ENCODE data around the gene PDCD4.

The PDCD4 gene

DNA sequence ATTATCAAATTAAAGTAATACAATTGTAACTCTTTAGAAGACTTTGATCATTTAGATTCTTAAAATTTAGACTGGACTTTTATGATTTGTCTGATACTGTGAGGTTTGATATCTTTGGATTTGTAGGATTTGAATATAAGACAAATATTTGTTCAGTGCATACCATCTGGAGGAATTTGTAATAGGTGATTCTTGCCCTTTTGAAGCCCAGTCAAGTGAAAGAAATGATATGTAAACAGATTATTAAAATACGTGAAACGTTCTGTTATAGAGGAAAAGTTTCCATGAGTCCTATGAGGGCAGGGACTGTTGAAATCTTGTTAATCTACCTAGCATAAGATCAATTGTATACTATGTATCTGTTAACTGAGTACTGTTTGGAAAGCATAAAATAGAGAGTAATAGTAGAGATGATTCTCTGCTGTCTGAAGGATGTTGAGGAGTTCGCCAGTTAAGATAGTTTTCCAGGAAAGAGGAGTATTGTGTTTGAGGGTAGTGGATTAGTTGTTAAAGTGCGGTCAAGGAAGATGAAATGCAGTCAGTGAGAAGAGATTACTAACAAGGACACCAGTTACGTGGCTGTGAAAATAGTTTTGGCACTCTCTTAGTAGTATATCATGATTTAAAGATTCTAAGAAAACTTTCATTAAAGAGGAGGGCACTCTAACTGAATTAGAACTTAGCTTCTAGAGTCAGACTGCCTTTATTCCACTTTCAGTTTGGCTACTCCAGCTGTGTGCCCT lies 14.4 kb downstream of the PDCD4 start:
- H3K36me3 ChIP-seq (ENCODE audit: insufficient read depth, low read length), result peaks cover 33% of the 10 kb centered on the region
- H3K27ac ChIP-seq (ENCODE audit: low read depth, low read length), result no peak overlapping the region
- no peaks in the 10 kb centered on the region for H3K4me1 ChIP-seq (ENCODE audit: control insufficient read depth, insufficient read depth, low read length, unreplicated experiment)
- no peaks in the 10 kb centered on the region for H3K79me2 ChIP-seq (ENCODE audit: control insufficient read depth, insufficient read depth, low read length, unreplicated experiment)
- H2AFZ ChIP-seq (ENCODE audit: low read length, unreplicated experiment), result no peak overlapping the region
- no peak overlapping the region for H3K4me3 ChIP-seq (ENCODE audit: low read depth, low read length)
- no peaks in the 10 kb centered on the region for H3K27me3 ChIP-seq (ENCODE audit: insufficient read depth, low read length)

DNA sequence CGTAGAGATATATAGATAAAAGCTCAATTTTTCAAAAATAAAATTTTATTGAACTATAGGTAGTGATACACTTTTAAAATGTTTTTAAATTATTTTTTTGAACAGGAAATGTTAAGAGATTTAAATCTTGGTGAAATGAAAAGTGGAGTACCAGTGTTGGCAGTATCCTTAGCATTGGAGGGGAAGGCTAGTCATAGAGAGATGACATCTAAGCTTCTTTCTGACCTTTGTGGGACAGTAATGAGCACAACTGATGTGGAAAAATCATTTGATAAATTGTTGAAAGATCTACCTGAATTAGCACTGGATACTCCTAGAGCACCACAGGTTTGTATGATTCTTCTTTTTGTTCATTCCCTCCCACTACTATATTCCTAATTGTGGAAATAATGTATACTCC lies 15.8 kb downstream of the PDCD4 start:
- H3K27me3 ChIP-seq (ENCODE audit: insufficient read depth, low read length), result no peaks in the 10 kb centered on the region
- H3K4me3 ChIP-seq (ENCODE audit: low read depth, low read length), result no peak overlapping the region
- no peaks in the 10 kb centered on the region for H3K79me2 ChIP-seq (ENCODE audit: control insufficient read depth, insufficient read depth, low read length, unreplicated experiment)
- H3K36me3 ChIP-seq (ENCODE audit: insufficient read depth, low read length), result peaks cover 27% of the 10 kb centered on the region
- peaks cover 3% of the 10 kb centered on the region for H3K4me1 ChIP-seq (ENCODE audit: control insufficient read depth, insufficient read depth, low read length, unreplicated experiment)
- H2AFZ ChIP-seq (ENCODE audit: low read length, unreplicated experiment), result no peak overlapping the region
- H3K27ac ChIP-seq (ENCODE audit: low read depth, low read length), result no peak overlapping the region

DNA sequence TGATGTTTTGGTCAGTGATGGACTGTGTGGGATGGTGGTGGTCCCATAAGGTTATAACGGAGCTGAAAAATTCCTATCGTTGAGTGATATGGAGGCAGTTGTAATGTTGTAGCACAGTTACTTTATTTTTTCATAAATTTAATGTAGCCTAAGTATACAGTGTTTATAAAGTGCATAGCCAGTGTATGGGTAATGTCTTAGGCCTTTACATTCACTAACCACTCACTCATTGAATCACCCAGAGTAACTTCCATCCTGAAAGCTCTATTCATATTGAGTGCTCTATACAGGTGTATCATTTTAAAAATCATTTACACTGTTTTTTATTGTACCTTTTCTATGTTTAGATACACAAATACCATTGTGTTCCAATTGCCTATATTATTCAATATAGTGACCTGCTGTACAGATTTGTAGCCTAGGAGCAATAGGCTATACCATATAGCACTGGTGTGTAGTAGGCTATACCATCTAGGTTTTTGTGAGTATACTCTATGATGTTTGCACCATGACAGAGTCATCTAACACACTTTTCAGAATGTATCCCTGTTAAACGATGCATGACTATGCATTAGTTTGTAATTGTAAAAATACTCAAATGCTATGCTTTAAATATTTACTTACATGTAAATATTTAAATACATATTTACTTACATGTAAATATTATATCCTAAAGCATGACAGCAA lies 21.0 kb downstream of the PDCD4 start:
- Histone ChIP-seq H2AFZ (ENCODE audit: low read length, unreplicated experiment) (no peak overlapping the region), H3K27ac (ENCODE audit: low read depth, low read length) (no peak overlapping the region), H3K4me3 (ENCODE audit: low read depth, low read length) (no peak overlapping the region), H3K36me3 (ENCODE audit: insufficient read depth, low read length) (peaks cover 10% of the 10 kb centered on the region; the same call in 1 of the 2 replicates), H3K27me3 (ENCODE audit: insufficient read depth, low read length) (no peaks in the 10 kb centered on the region), H3K4me1 (ENCODE audit: control insufficient read depth, insufficient read depth, low read length, unreplicated experiment) (peaks cover 3% of the 10 kb centered on the region), H3K79me2 (ENCODE audit: control insufficient read depth, insufficient read depth, low read length, unreplicated experiment) (no peaks in the 10 kb centered on the region)

DNA sequence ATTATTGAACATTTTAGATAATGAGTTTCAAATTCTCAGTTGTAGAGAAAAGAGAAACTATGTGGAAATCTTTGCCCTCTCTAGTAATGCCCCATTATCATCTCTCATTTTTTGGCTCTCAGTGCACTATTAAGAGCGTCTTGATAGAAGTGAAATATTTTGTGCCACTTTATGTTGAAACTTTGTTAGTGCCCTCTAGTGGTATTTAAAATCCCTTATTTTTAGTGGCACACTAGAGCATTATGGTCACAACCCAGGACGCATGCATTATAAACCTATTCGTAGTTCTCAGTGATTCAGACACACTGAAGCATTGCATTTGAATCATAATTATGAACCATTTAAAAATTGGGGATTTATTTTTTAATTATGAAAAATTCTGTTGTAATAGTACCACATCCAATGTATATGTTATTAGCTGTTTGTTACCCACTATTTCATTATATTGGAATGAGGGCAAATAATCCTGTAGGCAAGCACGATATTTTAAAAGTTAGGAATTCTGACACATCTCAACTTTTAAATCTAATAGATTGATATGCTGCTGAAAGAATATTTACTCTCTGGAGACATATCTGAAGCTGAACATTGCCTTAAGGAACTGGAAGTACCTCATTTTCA lies 21.9 kb downstream of the PDCD4 start:
- Histone ChIP-seq H3K4me3 (ENCODE audit: low read depth, low read length) (no peak overlapping the region), H2AFZ (ENCODE audit: low read length, unreplicated experiment) (no peak overlapping the region), H3K27ac (ENCODE audit: low read depth, low read length) (no peak overlapping the region), H3K27me3 (ENCODE audit: insufficient read depth, low read length) (no peaks in the 10 kb centered on the region), H3K4me1 (ENCODE audit: control insufficient read depth, insufficient read depth, low read length, unreplicated experiment) (peaks cover 10% of the 10 kb centered on the region), H3K36me3 (ENCODE audit: insufficient read depth, low read length) (peaks cover 7% of the 10 kb centered on the region), H3K79me2 (ENCODE audit: control insufficient read depth, insufficient read depth, low read length, unreplicated experiment) (no peaks in the 10 kb centered on the region)

DNA sequence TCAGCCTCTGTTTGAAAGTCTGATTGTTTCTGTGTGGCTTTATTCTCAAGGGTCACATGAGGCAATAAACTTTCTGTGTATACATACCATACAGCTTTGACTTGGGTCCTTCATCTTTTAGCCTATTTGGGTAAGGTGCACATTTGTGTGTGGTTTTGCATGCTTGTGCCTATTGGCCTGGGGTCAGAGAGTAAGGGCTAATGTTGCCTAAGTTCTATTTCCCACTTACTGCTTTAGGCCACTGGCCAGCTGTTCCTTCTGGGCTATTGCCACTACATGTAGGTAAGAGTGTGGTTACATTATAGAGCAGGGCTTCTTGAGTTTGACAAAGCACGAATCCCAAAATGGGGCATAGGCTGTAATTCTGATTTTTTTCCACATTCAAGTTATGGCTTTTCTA lies 25.5 kb downstream of the PDCD4 start:
- Histone ChIP-seq H3K27ac (ENCODE audit: low read depth, low read length) (no peak overlapping the region), H2AFZ (ENCODE audit: low read length, unreplicated experiment) (no peak overlapping the region), H3K4me1 (ENCODE audit: control insufficient read depth, insufficient read depth, low read length, unreplicated experiment) (peaks cover 14% of the 10 kb centered on the region), H3K27me3 (ENCODE audit: insufficient read depth, low read length) (no peaks in the 10 kb centered on the region), H3K36me3 (ENCODE audit: insufficient read depth, low read length) (peaks cover 13% of the 10 kb centered on the region), H3K79me2 (ENCODE audit: control insufficient read depth, insufficient read depth, low read length, unreplicated experiment) (no peaks in the 10 kb centered on the region), H3K4me3 (ENCODE audit: low read depth, low read length) (no peak overlapping the region)

DNA sequence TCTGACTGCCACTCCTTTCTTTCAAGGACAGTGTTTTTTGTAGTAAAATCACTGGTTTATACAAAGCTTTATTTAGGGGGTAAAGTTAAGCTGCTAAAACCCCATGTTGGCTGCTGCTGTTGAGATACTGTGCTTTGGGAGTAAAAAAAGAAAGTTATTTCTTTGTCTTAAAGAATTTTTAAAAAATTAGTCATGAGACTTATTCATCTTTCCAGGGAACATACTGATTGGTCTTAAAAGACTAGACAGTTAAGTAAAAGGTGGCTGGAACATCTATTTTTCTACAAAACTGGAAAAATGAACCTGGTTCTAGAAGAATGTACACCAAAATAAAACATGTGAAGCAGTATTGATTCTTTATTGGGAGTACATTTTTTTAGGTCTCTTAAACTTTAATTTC lies 26.7 kb downstream of the PDCD4 start:
- H3K27me3 ChIP-seq (ENCODE audit: insufficient read depth, low read length), result no peaks in the 10 kb centered on the region
- no peak overlapping the region for H3K4me3 ChIP-seq (ENCODE audit: low read depth, low read length)
- H3K79me2 ChIP-seq (ENCODE audit: control insufficient read depth, insufficient read depth, low read length, unreplicated experiment), result no peaks in the 10 kb centered on the region
- no peak overlapping the region for H2AFZ ChIP-seq (ENCODE audit: low read length, unreplicated experiment)
- peaks cover 13% of the 10 kb centered on the region for H3K36me3 ChIP-seq (ENCODE audit: insufficient read depth, low read length)
- peaks cover 26% of the 10 kb centered on the region for H3K4me1 ChIP-seq (ENCODE audit: control insufficient read depth, insufficient read depth, low read length, unreplicated experiment)
- peak overlapping the region; percentile 4; the same call in 1 of the 2 replicates for H3K27ac ChIP-seq (ENCODE audit: low read depth, low read length)

DNA sequence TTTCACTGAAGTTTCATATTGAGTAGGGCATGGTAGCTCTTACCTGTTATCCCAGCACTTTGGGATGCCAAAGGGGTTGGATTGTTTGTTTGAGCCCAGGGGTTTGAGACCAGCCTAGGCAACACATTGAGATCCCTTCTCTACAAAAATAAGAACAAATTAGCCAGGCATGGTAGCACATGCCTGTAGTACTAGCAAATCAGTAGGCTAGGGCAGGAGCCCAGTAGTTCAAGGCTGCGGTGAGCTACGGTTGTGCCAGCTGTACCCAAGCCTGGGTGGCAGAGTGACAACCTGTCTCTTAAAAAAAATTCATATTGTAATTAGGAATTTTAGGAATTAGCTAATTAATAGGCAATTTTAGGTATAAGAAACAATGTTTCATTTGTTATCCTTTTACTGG lies 29.3 kb downstream of the PDCD4 start:
- peaks cover 13% of the 10 kb centered on the region for H3K36me3 ChIP-seq (ENCODE audit: insufficient read depth, low read length)
- H3K79me2 ChIP-seq (ENCODE audit: control insufficient read depth, insufficient read depth, low read length, unreplicated experiment), result no peaks in the 10 kb centered on the region
- no peak overlapping the region for H3K4me3 ChIP-seq (ENCODE audit: low read depth, low read length)
- peaks cover 29% of the 10 kb centered on the region for H3K4me1 ChIP-seq (ENCODE audit: control insufficient read depth, insufficient read depth, low read length, unreplicated experiment)
- no peak overlapping the region for H3K27ac ChIP-seq (ENCODE audit: low read depth, low read length)
- no peak overlapping the region for H2AFZ ChIP-seq (ENCODE audit: low read length, unreplicated experiment)
- no peaks in the 10 kb centered on the region for H3K27me3 ChIP-seq (ENCODE audit: insufficient read depth, low read length)

DNA sequence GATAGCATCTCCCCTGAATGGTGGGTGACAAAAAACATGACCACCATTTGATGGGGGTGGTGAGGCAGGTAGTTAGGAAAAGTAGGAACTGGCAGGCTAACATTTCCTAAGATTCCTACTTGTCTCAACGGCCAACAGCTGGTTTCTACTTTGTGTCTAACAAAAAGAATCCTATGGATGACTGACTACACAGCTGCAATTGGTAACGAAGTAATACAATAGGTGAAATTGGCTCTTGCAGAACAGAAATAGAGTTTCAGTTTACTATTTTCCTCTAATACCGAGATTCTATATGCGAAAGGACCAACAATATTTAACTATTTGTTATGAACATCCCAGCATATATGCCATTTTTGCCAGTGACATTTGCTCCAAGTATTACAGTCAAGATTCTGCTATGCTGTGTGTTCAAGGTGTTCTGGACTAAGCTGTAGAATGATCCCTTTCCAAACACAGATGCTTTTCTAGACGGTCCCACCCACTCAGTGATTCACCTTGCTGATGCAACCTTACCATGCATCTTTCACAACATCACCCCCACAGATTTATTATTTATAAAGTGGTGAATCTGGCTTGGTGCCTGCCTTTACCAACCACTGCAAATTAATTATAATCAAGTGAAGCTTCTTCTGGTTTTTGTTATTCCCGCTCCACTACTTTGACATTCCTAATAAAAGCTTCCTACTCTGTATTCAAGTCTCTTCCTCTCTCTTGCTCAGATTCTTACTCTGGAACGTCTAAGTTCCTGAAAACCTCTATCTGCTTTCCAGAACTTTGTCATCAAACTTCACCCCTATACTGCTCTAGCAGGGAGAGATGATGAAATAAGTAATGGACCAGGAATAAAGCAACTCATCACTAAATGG lies 30.5 kb downstream of the PDCD4 start:
- peaks cover 10% of the 10 kb centered on the region for H3K36me3 ChIP-seq (ENCODE audit: insufficient read depth, low read length)
- H3K79me2 ChIP-seq (ENCODE audit: control insufficient read depth, insufficient read depth, low read length, unreplicated experiment), result no peaks in the 10 kb centered on the region
- H3K4me3 ChIP-seq (ENCODE audit: low read depth, low read length), result no peak overlapping the region
- no peaks in the 10 kb centered on the region for H3K27me3 ChIP-seq (ENCODE audit: insufficient read depth, low read length)
- no peak overlapping the region for H2AFZ ChIP-seq (ENCODE audit: low read length, unreplicated experiment)
- peaks cover 29% of the 10 kb centered on the region for H3K4me1 ChIP-seq (ENCODE audit: control insufficient read depth, insufficient read depth, low read length, unreplicated experiment)
- H3K27ac ChIP-seq (ENCODE audit: low read depth, low read length), result peak overlapping the region; percentile 77

DNA sequence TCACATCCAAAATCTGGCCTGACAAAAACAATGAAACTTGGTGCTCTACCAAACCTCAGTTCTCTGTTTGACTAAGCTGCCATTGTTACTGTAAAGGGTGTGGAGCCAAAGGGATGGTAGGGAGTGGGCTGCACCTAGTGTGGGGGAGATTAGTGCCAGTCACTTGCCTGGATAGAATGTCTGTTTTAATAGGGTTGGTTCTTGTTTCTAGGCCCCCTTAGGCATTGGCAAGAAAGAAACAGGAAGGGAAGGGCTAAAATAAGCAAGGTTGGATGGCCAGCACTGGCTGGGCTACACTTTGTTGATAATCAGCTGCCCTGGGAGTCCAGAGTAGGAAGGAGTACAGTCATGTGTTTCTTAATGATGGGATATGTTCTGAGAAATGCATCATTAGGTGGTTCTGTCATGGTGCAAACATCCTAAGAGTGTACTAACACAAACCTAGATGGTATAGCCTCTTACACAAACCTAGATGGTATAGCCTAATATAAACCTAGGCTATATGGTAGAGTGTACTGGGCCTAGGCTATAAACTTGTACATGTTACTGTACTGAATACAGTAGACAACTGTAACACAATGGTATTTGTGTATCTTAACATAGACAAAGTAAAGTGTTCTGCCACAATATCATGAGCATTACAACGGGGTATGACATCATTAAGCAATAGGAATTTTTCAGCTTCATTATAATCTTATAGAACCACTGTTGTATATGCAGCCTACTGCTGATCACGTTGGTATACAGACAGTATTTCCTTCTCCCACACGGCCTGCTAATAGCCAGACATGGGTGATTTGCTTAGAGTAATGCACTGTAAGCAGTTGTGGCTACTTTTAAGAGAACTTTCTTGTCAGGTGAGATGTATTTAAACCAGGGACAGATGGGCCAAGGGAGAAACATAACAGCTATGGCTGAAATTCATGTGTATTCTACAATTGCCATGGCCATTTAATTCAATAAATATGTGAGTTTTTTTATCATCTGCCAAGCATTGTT lies 31.9 kb downstream of the PDCD4 start:
- H2AFZ ChIP-seq (ENCODE audit: low read length, unreplicated experiment), result no peak overlapping the region
- no peaks in the 10 kb centered on the region for H3K79me2 ChIP-seq (ENCODE audit: control insufficient read depth, insufficient read depth, low read length, unreplicated experiment)
- H3K27ac ChIP-seq (ENCODE audit: low read depth, low read length), result peak overlapping the region; percentile 77
- H3K4me3 ChIP-seq (ENCODE audit: low read depth, low read length), result no peak overlapping the region
- H3K36me3 ChIP-seq (ENCODE audit: insufficient read depth, low read length), result peaks cover 8% of the 10 kb centered on the region; the same call in 1 of the 2 replicates
- H3K4me1 ChIP-seq (ENCODE audit: control insufficient read depth, insufficient read depth, low read length, unreplicated experiment), result peaks cover 23% of the 10 kb centered on the region
- H3K27me3 ChIP-seq (ENCODE audit: insufficient read depth, low read length), result no peaks in the 10 kb centered on the region

Data from ACC112 (cell line).